GM12891 (cell line): ENCODE data around the gene FRMD5.

Experiments used
- DNase-seq: peaks from one replicate; pipeline ENCODE4 v3.0.0; 2011; ENCODE audit warnings: low spot score; ENCODE audit not compliant: insufficient read length
- FAIRE-seq: peaks from 2 replicates; lab custom pipeline; 2011; peaks lifted over from hg19 to GRCh38; lab: Jason Lieb, UNC
- PAX5 ChIP-seq: IDR thresholded peaks from 2 replicates; pipeline ENCODE4 v1.6.1; 2011; ENCODE audit warnings: low read length, moderate library complexity, mild to moderate bottlenecking; ENCODE audit not compliant: insufficient read depth, severe bottlenecking
- POLR2A ChIP-seq: IDR thresholded peaks from 2 replicates; pipeline ENCODE4 v1.6.1; 2011; ENCODE audit warnings: low read depth, low read length, control low read depth
- POLR2AphosphoS5 ChIP-seq: IDR thresholded peaks from 2 replicates; pipeline ENCODE4 v1.6.1; 2011; ENCODE audit warnings: low read depth, low read length, control low read depth
- POU2F2 ChIP-seq: IDR thresholded peaks from 2 replicates; pipeline ENCODE4 v1.6.1; 2011; ENCODE audit warnings: low read depth, mild to moderate bottlenecking, control low read depth, low read length, moderate library complexity
- SPI1 ChIP-seq: IDR thresholded peaks from 2 replicates; pipeline ENCODE4 v1.6.1; 2011; ENCODE audit warnings: low read depth, low read length, control low read depth
- TAF1 ChIP-seq: IDR thresholded peaks from 2 replicates; pipeline ENCODE4 v1.6.1; 2011; ENCODE audit warnings: low read depth, low read length, control low read depth

Gene FRMD5

GRCh38 chr15:44208956-44209355 lies 13.9 kb upstream of the FRMD5 start:
- DNase-seq (no peak), FAIRE-seq (no peak)
- TF ChIP-seq POLR2AphosphoS5 (no peak), PAX5 (no peak), SPI1 (no peak), TAF1 (no peak), POLR2A (no peak), POU2F2 (no peak)

DNA sequence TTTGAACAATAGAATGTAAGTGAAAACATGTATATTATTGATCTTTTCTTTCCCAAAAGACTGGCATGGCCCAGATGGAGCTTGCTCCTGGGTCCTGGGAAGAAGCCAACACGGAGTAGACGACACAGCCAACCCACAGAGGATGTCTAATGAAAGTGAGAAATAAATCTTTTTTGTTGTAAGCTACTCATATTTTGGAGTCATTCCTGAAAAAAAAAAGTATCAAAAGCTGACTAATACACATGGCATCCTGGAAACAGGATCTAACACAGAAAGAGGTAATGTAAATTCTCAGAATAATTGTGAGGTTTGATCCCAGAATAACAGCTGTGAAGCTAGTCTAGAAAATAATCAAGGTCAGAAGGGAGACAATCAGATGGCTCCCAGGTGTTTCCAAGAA lies 12.6 kb upstream of the FRMD5 start:
- no peak for TF ChIP-seq POLR2AphosphoS5
- TF ChIP-seq POU2F2, result no peak
- no peak for TF ChIP-seq POLR2A
- TF ChIP-seq TAF1, result no peak
- TF ChIP-seq SPI1, result no peak
- FAIRE-seq (no peak), DNase-seq (no peak)

- peak; percentile 26 for FAIRE-seq
- no peak for DNase-seq
- TF ChIP-seq SPI1 (no peak), PAX5 (no peak), POLR2AphosphoS5 (no peak), POLR2A (no peak), POU2F2 (no peak), TAF1 (no peak)
These were observed 4.3 kb upstream of the FRMD5 start for GRCh38 chr15:44199393-44199792.

GRCh38 chr15:44194323-44195150 lies 534 bp downstream of the FRMD5 start:
- FAIRE-seq, result no peak
- peak; percentile 30 for DNase-seq

DNA sequence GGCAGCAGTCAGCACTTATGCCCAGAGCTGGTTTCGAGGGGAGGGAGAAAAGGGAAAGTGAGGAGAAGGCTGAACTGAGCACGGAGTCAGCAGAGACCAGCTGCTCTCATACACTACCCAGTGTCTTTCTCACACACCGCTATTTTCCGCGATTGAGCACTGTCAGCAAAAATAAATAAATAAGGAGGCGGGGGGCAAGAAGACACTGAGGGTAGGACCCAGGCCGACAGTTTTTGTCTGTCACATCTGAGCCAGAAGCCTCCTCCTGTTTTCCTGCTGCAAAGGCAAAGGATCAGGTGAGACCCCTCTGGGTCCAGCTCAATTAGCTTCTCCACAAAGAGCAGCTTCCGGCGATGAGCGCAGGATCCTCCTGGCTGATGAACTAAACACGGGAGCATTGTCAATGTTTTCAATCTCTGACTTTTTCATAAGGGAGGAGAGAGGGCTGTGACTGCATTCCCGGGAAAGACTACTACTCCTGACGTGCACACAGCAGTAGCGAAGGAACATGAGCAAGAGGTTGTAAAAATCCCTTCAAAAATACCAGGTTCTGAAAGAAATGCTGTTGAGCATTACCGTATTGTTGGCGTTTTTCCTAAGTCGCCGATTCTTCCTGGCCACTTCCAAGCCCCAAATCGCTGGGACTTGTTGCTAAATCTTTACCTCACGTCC lies 1.3 kb downstream of the FRMD5 start:
- DNase-seq (no peak), FAIRE-seq (peak; percentile 51)
- no peak for TF ChIP-seq POLR2A
- TF ChIP-seq POU2F2, result no peak
- TF ChIP-seq SPI1, result no peak

More at GRCh38 chr15:44194323-44195150, 534 bp downstream of the FRMD5 start:
- TF ChIP-seq POLR2AphosphoS5, result no peak
- TF ChIP-seq POU2F2, result no peak
- TF ChIP-seq POLR2A, result no peak
- no peak for TF ChIP-seq PAX5
- no peak for TF ChIP-seq TAF1
- no peak for TF ChIP-seq SPI1

GRCh38 chr15:44188795-44189194 lies 6.3 kb downstream of the FRMD5 start:
- TF ChIP-seq POU2F2, result no peak
- TF ChIP-seq PAX5, result no peak
- TF ChIP-seq POLR2AphosphoS5, result no peak
- no peak for TF ChIP-seq POLR2A
- TF ChIP-seq SPI1, result no peak
- no peak for TF ChIP-seq TAF1
- DNase-seq, result no peak
- FAIRE-seq, result no peak

- FAIRE-seq, result no peak
- no peak for TF ChIP-seq POLR2A
- no peak for TF ChIP-seq POU2F2
- no peak for TF ChIP-seq PAX5
- no peak for TF ChIP-seq SPI1
- TF ChIP-seq POLR2AphosphoS5, result no peak
- no peak for TF ChIP-seq TAF1
These were observed 8.4 kb downstream of the FRMD5 start for GRCh38 chr15:44186705-44187104.

GRCh38 chr15:44183363-44183762 lies 11.7 kb downstream of the FRMD5 start:
- TF ChIP-seq POLR2A, result no peak
- TF ChIP-seq POLR2AphosphoS5, result no peak
- no peak for TF ChIP-seq TAF1
- TF ChIP-seq PAX5, result no peak
- no peak for TF ChIP-seq POU2F2
- no peak for FAIRE-seq

More at GRCh38 chr15:44186705-44187104, 8.4 kb downstream of the FRMD5 start:
- no peak for DNase-seq

GRCh38 chr15:44181410-44181809 lies 13.7 kb downstream of the FRMD5 start:
- FAIRE-seq (no peak), DNase-seq (no peak)
- TF ChIP-seq PAX5, result no peak
- TF ChIP-seq POU2F2, result no peak
- TF ChIP-seq POLR2A, result no peak
- TF ChIP-seq POLR2AphosphoS5, result no peak
- TF ChIP-seq SPI1, result no peak
- TF ChIP-seq TAF1, result no peak

More at GRCh38 chr15:44183363-44183762, 11.7 kb downstream of the FRMD5 start:
- no peak for DNase-seq
